Loucy (cell line): ENCODE results near the gene DISC1.

ENCODE experiments used
- EZH2phosphoT487 ChIP-seq: fragments of 200-600 bp; IDR thresholded peaks from 2 replicates; pipeline ENCODE4 v1.6.1; 2018; ENCODE audit warnings: antibody characterized with exemption, mild to moderate bottlenecking, moderate library complexity, borderline replicate concordance
- TF ChIP-seq, protein P1 (sequence below): fragments of 200-600 bp; sonication (generic); conservative IDR thresholded peaks from 2 replicates; pipeline ENCODE4 v1.5.1; 2014; ENCODE audit warnings: mild to moderate bottlenecking, antibody characterized with exemption, low read length

DNA sequence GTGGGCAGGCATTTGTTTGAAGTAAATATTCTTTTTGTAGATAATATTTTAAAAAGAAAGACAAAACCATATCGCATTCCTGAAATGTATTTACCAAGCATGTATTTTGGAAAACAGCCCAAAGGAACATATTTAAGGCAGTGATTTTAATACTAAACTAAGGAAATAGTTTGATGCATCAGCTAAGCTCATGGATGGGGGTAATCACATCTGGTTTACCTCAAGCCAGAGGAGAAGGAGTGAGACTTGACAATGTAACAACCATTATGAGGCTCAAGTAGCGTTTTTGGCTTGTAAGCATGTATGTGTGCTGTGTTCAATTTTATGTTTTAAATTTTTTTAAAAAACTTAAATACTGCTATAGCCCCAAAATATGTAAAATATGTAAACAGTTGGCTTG, 390.5 kb downstream of the DISC1 start:
- TF ChIP-seq, protein P1, sequence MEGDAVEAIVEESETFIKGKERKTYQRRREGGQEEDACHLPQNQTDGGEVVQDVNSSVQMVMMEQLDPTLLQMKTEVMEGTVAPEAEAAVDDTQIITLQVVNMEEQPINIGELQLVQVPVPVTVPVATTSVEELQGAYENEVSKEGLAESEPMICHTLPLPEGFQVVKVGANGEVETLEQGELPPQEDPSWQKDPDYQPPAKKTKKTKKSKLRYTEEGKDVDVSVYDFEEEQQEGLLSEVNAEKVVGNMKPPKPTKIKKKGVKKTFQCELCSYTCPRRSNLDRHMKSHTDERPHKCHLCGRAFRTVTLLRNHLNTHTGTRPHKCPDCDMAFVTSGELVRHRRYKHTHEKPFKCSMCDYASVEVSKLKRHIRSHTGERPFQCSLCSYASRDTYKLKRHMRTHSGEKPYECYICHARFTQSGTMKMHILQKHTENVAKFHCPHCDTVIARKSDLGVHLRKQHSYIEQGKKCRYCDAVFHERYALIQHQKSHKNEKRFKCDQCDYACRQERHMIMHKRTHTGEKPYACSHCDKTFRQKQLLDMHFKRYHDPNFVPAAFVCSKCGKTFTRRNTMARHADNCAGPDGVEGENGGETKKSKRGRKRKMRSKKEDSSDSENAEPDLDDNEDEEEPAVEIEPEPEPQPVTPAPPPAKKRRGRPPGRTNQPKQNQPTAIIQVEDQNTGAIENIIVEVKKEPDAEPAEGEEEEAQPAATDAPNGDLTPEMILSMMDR, result no peak
- no peak for TF ChIP-seq EZH2phosphoT487
